HL-60/S4 treated with phorbol 12-myristate 13-acetate at 8.2 ng/mL for 4 days and 3 days (cell line): ENCODE data around the gene SMIM41.

ENCODE experiments used
- in situ Hi-C: fragments of 300-500 bp; cut with MboI; formaldehyde crosslinking; loops from 2 replicates; pipeline ENCODE4 v1.15.0; 2022; ENCODE audit warnings: low sequenced_read_pairs

SMIM41 gene

DNA sequence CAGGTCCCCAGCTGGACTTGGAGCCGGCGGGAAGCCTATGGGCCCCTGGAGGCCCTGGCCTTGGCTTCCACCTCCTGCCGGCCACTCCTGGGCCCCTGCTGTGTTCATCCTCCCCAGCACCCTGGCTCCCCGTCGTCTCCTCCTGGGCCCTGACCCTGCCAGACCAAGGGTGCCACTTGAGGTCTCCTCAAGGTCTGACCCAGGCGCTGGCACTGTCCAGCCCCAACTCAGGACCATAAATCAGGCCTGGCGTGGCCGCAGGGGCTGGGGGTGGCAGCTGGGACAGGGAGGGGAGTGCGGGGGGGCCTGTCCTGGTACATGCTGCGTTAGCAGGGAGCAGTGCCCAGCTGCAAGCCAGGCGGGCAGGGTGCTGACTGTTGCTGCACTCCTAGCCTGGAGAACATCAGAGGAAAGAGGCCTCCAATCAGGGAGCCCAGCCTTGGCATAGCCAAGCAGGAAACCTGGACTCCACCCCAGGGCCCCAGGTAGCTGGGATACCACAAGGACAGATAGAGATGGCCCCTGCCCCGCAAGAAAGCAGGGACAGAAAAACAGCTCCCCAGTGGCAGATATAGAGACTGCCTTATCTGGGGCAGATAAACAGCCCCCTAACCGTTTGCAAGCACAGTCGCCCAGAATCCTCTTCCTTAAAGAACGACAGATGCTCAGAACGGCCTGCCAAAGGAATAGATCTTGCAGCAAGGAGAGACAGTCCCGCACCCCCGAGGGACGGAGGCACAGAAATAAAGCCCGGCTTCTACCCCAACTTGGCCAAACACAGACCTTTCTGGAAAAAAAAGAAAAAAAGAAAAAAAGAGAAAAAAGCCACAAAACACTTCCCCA is 16.2 kb upstream of the SMIM41 start:
- in situ Hi-C loops, result no loop called here

DNA sequence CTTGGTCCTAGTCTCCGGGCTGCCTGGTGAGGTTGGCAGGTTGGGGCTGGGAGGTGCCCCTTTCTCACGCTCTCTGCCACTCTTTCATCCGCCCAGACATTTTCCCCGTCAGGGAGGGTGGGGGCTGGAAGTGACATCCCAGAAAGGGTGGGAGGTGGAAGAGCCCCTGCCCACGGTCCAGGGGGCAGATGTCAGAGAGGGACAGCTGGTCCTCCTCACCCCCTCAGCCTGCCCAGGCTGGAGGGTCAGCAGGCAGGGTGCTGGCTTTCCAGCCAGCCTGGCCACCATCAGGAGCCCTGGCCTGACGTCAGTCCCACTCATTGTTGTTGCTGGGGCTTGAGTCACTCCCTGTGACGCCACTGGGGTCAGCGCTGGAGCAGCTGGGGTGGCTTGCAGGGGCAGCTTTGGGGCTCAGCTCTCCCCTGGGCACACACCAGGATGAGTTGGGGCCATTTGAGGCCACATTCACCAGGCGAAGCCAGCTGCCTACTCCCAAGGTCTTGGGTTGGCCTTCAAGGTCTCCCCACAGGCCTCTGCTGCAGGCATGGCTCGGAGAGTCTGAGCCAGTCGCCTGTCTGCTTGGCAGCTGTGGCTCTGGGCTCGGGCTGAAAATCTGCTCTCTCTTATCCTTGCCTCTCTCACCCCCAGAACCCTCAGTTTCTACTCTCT is 15.4 kb upstream of the SMIM41 start:
- in situ Hi-C loops, result no loop called here

GRCh38 chr12:52066346-52067080 is 13.0 kb upstream of the SMIM41 start:
- in situ Hi-C loops, result no loop called here

- in situ Hi-C loops, result no loop called here
These were observed 12.5 kb upstream of the SMIM41 start for GRCh38 chr12:52067081-52067374.

GRCh38 chr12:52069327-52070184 is 9.9 kb upstream of the SMIM41 start, which contains the start of gene ATG101:
ATG101 (plus strand) TSS chr12:52069978; CDS start chr12:52073651, 3,673 bp downstream.
- in situ Hi-C loops, result no loop called here

- in situ Hi-C loops, result no loop called here
These were observed 9.1 kb upstream of the SMIM41 start for GRCh38 chr12:52070185-52070925.

- in situ Hi-C loops, result no loop called here
These were observed 5.7 kb upstream of the SMIM41 start for GRCh38 chr12:52073531-52074381.

DNA sequence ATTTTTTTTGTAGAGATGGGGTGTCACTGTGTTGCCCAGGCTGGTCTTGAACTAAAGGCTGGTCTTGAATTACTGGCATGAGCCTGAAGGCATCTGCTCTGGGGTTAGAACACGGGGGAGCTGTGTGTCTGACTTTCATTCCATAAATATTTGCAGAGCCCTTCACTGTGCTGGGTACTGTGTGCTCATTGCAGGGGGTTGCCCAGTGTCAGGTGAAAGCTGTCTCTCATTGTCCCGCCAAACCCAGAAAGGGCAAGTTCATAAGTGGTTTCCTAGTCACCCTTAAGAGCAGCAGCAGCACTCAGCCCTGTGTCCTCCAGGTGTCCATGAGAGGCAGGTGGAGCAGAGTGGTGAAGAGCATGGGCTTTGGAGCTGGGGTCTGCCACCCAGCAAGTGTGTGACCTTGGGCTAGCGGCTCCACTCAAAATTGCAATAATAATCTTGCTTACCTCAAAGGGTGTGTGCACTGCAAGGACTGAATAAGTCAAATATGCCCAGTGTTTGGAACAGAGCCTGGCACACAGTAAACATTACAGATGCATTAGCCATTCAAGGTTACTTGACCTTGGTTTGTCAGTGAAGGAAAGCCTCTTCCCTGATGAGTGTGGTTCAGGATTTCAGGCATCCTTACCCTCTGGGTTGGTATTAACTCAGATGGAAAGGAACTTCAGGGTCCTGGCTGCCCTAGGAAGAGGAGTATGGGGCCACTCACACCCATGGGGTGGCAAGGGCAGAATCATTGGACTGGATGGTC is 4.4 kb upstream of the SMIM41 start:
- in situ Hi-C loops, result no loop called here

GRCh38 chr12:52076811-52077210 is 2.7 kb upstream of the SMIM41 start:
- in situ Hi-C loops, result no loop called here

DNA sequence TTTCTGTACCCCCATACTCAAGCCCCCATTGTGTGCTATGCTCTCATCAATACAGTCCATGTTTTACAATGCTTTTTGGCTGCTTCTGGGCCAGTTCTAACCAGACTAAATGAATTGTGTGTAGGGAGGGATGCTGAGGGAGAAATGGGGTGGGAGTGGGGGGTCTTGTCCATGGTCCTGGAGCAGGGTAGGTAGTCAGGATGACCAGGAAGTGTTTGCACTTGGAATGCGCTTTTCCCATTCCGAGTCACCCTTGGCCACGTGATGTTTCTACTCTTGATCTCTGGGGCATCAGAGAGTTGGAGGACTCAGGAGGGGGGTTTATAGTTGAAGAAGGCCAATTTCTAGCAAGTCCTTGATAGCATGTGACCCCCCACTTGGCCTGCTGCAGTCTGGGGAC is 1.2 kb upstream of the SMIM41 start:
- in situ Hi-C loops, result no loop called here

- in situ Hi-C loops, result loop anchor here (5.0 kb wide), 1 partner anchor 53 kb away; no protein-coding TSS in a partner anchor
These were observed 1.1 kb downstream of the SMIM41 start for GRCh38 chr12:52080403-52081251.

- in situ Hi-C loops, result loop anchor here (5.0 kb wide), 1 partner anchor 54 kb away; no protein-coding TSS in a partner anchor
These were observed 1.8 kb downstream of the SMIM41 start for GRCh38 chr12:52081263-52081733.

GRCh38 chr12:52082026-52082668 is 2.6 kb downstream of the SMIM41 start:
- in situ Hi-C loops, result loop anchor here (5.0 kb wide), 1 partner anchor 55 kb away; no protein-coding TSS in a partner anchor

DNA sequence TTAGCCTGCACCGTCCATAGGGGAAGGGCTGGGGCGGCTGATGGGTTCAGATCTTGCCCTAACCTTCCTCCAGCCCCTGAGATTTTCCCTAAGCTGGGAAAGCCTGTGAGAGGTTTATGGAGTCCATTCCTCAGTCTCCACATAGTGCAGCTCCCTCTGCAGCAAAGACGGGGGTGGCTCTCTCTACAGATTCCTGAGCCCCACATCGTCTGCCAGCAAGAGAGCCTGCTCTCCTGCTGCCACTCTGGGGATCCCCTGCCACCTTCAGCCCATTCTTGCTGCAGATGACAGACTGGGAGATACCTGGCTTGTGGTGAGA is 3.1 kb downstream of the SMIM41 start:
- in situ Hi-C loops, result loop anchor here (5.0 kb wide), 1 partner anchor 55 kb away; no protein-coding TSS in a partner anchor

GRCh38 chr12:52082988-52083637 is 3.6 kb downstream of the SMIM41 start:
- in situ Hi-C loops, result loop anchor here (5.0 kb wide), 1 partner anchor 56 kb away; no protein-coding TSS in a partner anchor

- in situ Hi-C loops, result loop anchor here (5.0 kb wide), 1 partner anchor 56 kb away; no protein-coding TSS in a partner anchor
These were observed 4.1 kb downstream of the SMIM41 start for GRCh38 chr12:52083638-52083996.
